Stimulated activated naive CD8-positive, alpha-beta T cell treated with anti-CD3 and anti-CD28 coated beads, Interleukin-15, Interleukin-2, amounts not matched to agents 100 U/mL and 50 U/mL, for 24 hours (primary cell): Measurements from ENCODE around the gene PDS5A.
"Not testable (repeated sequence)": the region's sequence is repeated elsewhere in the genome, so short reads cannot be mapped to it uniquely, and the experiment has no call there.

Experiments used
- ATAC-seq: fragments of 150-1000 bp; cut with Tn5 transposase; one replicate; pipeline ENCODE4 v1.10.0; 2021
- DNase-seq: peaks from one replicate; pipeline ENCODE4 v3.0.0; 2021

PDS5A gene

GRCh38 chr4:39899291-39899690, 78.4 kb downstream of the PDS5A start:
- no peak for DNase-seq
- ATAC-seq = no peak

DNA sequence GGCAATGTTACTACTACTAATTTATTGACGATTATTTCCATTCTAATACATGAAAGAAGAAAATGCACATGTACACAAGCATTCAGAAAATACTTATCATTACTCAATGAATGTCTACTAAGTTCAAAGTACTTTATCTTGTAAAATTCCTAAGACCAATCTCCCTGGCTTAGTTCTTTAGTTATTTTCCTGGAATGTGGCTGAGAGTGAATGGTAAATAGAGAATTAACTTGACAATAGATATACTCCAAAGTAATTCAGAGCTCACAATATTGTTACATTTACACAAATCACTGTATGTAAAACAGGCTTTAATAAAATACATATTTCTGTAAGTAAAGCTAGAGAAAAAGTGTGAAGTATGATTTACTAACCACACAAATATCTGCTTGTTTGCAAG, 79.7 kb downstream of the PDS5A start:
- no peak for DNase-seq

GRCh38 chr4:39893693-39894072, 84.0 kb downstream of the PDS5A start:
- DNase-seq (no peak), ATAC-seq (no peak)

More for the DNA sequence above, 79.7 kb downstream of the PDS5A start:
- ATAC-seq = no peak

DNA sequence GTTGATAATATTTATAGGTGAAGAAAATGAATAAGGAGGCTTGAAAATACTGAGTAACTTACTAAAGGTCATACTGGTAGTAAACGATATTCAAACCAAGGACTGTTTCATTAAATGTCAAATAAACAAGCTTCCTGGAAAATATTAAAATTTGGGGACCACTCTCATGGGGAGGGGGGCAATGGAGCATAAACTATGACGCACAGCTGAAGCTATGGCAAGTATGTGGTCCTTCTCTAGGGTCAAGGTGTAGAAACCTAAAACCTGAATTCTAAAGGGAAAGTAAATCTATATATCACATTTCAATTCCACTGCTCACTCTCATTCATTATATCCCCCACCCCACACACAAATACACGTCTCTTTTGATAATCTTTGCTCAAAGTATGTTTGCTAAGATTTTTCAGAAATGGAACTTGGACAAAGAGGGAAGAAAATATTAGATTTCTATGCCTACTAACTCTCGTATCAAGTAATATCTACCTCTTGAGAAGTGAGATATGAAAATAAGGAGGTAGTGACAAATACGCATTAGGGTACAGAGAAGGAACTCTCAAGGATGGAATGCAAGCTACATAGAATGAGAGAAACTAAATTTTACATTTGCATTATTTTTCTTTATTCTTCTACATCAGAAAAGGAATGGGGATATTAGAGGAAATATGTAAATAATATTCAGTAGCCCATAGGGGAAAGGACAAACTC, 84.6 kb downstream of the PDS5A start:
- no peak for DNase-seq
- no peak for ATAC-seq

GRCh38 chr4:39889226-39889625, 88.5 kb downstream of the PDS5A start:
- ATAC-seq (no peak), DNase-seq (no peak)

GRCh38 chr4:39888541-39888940, 89.2 kb downstream of the PDS5A start:
- DNase-seq (no peak), ATAC-seq (no peak)

- no peak for ATAC-seq
- no peak for DNase-seq
Measured at GRCh38 chr4:39883646-39884045, 94.1 kb downstream of the PDS5A start.

GRCh38 chr4:39881789-39882188, 95.9 kb downstream of the PDS5A start:
- no peak for ATAC-seq
- DNase-seq = no peak

DNA sequence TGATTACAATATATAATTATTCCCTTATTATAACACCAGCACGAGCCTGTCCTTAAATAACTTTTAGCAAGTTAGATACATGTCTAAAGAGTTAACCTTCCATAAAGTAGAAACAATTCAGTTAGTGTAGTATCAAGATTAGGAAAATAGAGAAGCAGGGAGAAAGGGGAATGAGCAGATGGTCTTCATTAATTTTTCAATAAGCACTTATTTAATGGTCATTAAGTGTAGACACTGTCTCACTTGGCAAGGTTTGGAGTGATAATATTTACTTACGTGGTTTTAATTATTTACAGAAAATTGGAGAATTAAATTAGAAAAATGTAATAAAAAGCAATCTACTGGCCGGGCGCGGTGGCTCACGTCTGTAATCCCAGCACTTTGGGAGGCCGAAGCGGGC, 99.7 kb downstream of the PDS5A start:
- ATAC-seq = no peak

DNA sequence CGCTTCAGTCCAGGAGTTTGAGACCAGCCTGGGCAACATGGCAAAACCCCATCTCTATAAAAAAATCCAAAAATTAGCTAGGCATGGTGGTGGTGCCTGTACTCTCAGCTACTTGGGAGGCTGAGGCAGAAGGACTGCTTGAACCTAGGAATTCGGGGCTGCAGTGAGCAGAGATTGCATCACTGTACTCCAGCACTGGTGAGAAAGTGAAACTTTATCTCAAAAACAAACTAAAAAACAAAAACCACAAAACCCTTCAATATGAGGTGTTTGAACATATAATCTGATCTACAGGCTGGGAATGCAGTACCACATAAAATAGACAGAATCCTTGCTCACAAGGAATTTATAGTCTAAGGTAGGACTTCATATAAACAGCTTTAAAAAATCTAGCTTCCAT, 103.9 kb downstream of the PDS5A start:
- ATAC-seq = no peak

More for the DNA sequence above, 99.7 kb downstream of the PDS5A start:
- no peak for DNase-seq

DNA sequence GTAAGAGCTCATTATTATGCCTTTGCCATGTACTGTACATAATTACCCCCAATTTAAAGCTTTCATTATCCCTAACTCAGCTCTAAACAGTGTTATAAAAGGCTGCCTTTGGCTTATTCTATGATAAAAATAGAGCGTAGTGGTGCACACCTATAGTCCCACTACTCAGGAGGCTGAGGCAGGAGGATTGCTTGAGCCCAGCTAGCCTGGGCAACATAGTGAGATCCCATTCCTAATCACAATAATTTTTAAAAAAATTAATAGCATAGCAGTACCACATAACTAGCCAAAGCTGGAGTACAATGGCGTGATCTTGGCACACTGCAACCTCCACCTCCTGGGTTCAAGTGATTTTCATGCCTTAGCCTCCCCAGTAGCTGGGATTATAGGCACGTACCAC, 112.4 kb downstream of the PDS5A start:
- no peak for DNase-seq
- no peak for ATAC-seq

More for the DNA sequence above, 103.9 kb downstream of the PDS5A start:
- no peak for DNase-seq

GRCh38 chr4:39864391-39864790, 113.3 kb downstream of the PDS5A start:
- ATAC-seq (no peak), DNase-seq (no peak)

GRCh38 chr4:39860804-39861203, 116.9 kb downstream of the PDS5A start:
- ATAC-seq (no peak), DNase-seq (no peak)

- DNase-seq = no peak
- ATAC-seq = no peak
Measured at GRCh38 chr4:39855909-39856512, 121.7 kb downstream of the PDS5A start.

DNA sequence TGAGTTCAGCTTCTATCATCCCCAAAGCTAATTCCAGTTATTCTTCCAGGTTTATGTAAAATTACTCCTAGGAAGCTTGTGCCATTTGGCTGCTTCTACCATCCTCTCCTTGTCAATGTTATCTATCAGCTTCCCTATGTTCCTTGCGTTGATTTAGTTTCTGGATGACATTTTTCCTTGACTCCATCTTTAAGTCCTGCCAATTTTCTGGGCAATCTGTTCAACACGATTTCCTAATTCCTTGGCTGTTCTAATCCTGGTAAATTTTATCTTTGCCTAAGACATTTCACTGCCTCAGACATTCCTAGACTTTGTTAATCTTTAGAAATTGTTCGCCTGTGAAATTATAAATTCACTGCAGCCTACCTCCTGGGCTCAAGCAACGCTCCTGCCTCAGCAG, 125.1 kb downstream of the PDS5A start:
- ATAC-seq = no peak
- no peak for DNase-seq

DNA sequence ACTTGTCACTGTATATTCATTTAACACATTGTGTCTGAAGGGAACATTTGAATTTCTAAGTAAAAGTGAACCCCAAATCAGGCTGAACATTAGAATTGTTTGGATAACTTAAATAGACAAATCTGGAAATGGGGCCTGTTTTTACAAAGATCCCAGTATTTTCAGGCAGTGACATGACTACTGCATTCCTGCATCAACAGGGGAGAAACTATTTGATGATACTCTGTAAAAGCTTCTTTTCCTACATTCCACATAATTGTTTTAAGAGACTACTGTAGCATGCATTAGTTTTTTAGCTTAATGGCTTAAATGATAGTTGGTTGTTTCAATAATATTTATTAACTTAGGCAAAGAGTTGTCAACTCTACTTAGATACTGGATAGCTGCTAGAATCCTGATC, 127.0 kb downstream of the PDS5A start:
- ATAC-seq (no peak), DNase-seq (no peak)

GRCh38 chr4:39846705-39847104, 131.0 kb downstream of the PDS5A start:
- ATAC-seq (no peak), DNase-seq (no peak)

GRCh38 chr4:39846120-39846519, 131.6 kb downstream of the PDS5A start:
- no peak for ATAC-seq
- no peak for DNase-seq

GRCh38 chr4:39841894-39842293, 135.8 kb downstream of the PDS5A start:
- DNase-seq (no peak), ATAC-seq (no peak)

- ATAC-seq, DNase-seq: not testable (repeated sequence)
Measured at GRCh38 chr4:39840516-39840915, 137.2 kb downstream of the PDS5A start.

- ATAC-seq (no peak), DNase-seq (no peak)
Measured at GRCh38 chr4:39840027-39840426, 137.7 kb downstream of the PDS5A start.

DNA sequence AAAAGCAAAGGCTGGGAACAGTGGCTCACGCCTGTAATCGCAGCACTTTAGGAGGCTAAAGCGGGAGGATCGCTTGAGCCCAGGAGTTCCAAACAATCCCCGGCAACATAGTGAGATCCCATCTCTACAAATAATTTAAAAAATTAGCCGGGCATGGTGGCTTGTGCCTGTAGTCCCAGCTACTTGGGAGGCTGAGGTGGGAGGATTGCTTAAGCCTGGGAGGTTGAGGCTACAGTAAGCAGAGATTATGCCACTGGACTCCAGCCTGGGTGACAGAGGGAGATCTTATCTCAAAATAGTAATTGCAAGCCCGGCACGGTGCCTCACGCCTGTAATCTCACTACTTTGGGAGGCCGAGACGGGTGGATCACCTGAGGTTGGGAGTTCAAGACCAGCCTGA, 139.3 kb downstream of the PDS5A start:
- not testable (repeated sequence) for ATAC-seq, DNase-seq

- ATAC-seq = no peak
Measured at GRCh38 chr4:39834269-39834668, 143.4 kb downstream of the PDS5A start.

DNA sequence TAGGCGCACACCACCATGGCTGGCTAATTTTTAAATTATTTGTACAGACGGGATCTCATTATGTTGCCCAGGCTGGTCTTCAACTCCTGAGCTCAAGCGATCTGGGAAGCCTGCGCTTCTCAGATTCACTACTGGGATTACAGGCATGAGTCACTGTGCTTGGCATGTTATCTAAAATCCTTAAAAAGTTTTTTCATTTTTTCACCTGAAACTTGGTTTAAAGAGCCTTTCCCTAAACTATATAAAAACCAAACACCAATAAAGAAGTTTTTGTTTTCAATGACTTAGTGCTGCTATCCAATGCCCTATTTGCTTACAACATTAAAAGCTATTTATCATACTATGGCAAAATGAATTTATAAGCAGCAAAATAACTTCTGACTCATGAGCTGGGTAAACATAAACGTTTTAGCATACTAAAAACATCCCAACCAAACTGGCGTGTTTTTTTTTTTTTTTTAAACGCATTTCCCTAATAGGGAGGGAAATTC, 151.9 kb downstream of the PDS5A start:
- ATAC-seq (no peak), DNase-seq (no peak)

More at GRCh38 chr4:39834269-39834668, 143.4 kb downstream of the PDS5A start:
- no peak for DNase-seq
